SK-MEL-5 (cell line): ENCODE results near the gene IMPDH2. TPM values are rescaled to one million over a fixed set of nuclear protein-coding genes. Genes with fewer than 3 reads are reported as not detected.

Experiments used
- DNase-seq: peaks from one replicate; pipeline ENCODE4 v3.0.0-alpha.2; 2016; ENCODE audit warnings: low read depth, low spot score
- in situ Hi-C: cut with HindIII; loops from 2 replicates; pipeline ENCODE4 v1.10.0; 2016; ENCODE audit warnings: low sequenced_read_pairs, high pct_unique_total_duplicates, low pct_unique_long_range_greater_than_20kb
- polyA plus RNA-seq, 2 experiments: library from polyadenylated mRNA; depleted of rRNA; stranded (reverse); fragments of >200 nt; gene quantifications; 2 replicates each; pipeline ENCODE4 v1.2.3, GENCODE V29; 2015
- total RNA-seq: library from RNA; depleted of rRNA; stranded (reverse); fragments of >200 nt; shearing (Covaris generic); gene quantifications from 2 replicates; pipeline ENCODE4 v1.2.3, GENCODE V29; 2014; rRNA removed

IMPDH2 gene
- total RNA-seq: 463 and 511 TPM in 2 replicates
- 296 and 351 TPM in 2 replicates for polyA plus RNA-seq (2015; cell fraction: cytosol; rRNA removed)
- polyA plus RNA-seq (2015; cell fraction: nucleus; rRNA removed): 568 and 599 TPM in 2 replicates

GRCh38 chr3:49028673-49029562, at the start of gene IMPDH2:
Gene IMPDH2 (minus strand): TSS chr3:49029398. CDS start chr3:49029350, 48 bp downstream.
- DNase-seq: peak; percentile 92
- in situ Hi-C loops: no loop called here

GRCh38 chr3:49076646-49077045, 47.4 kb upstream of the IMPDH2 start:
- in situ Hi-C loops: no loop called here
- DNase-seq: no peak

GRCh38 chr3:49076116-49076515, 46.9 kb upstream of the IMPDH2 start:
- in situ Hi-C loops: no loop called here

GRCh38 chr3:49058011-49058410, 28.8 kb upstream of the IMPDH2 start:
- in situ Hi-C loops: no loop called here
- DNase-seq: no peak

More at GRCh38 chr3:49076116-49076515, 46.9 kb upstream of the IMPDH2 start:
- DNase-seq: no peak

- in situ Hi-C loops: no loop called here
- no peak for DNase-seq
Measured at GRCh38 chr3:49057268-49057667, 28.1 kb upstream of the IMPDH2 start.

- in situ Hi-C loops: no loop called here
- DNase-seq: no peak
Measured at GRCh38 chr3:49054344-49054862, 25.2 kb upstream of the IMPDH2 start.

GRCh38 chr3:49053543-49053942, 24.3 kb upstream of the IMPDH2 start:
- no peak for DNase-seq
- in situ Hi-C loops: no loop called here

GRCh38 chr3:49035281-49035680, 6.1 kb upstream of the IMPDH2 start:
- in situ Hi-C loops: no loop called here
- DNase-seq: no peak

- in situ Hi-C loops: no loop called here
- no peak for DNase-seq
Measured at GRCh38 chr3:49034650-49035049, 5.5 kb upstream of the IMPDH2 start.

- DNase-seq: no peak
Measured at GRCh38 chr3:49032646-49033304, 3.6 kb upstream of the IMPDH2 start.

GRCh38 chr3:49030321-49030720, 1.1 kb upstream of the IMPDH2 start:
- in situ Hi-C loops: no loop called here
- DNase-seq: no peak

More at GRCh38 chr3:49032646-49033304, 3.6 kb upstream of the IMPDH2 start:
- in situ Hi-C loops: no loop called here

GRCh38 chr3:49029563-49029884, 326 bp upstream of the IMPDH2 start:
- DNase-seq: no peak
- in situ Hi-C loops: no loop called here

- no peak for DNase-seq
- in situ Hi-C loops: no loop called here
Measured at GRCh38 chr3:49028298-49028672, 913 bp downstream of the IMPDH2 start.

GRCh38 chr3:49027634-49028033, 1.6 kb downstream of the IMPDH2 start:
- no peak for DNase-seq
- in situ Hi-C loops: no loop called here

GRCh38 chr3:49026536-49026935, 2.7 kb downstream of the IMPDH2 start:
- in situ Hi-C loops: no loop called here
- no peak for DNase-seq

GRCh38 chr3:49025793-49026520, 3.2 kb downstream of the IMPDH2 start:
- in situ Hi-C loops: no loop called here
- DNase-seq: no peak

- no peak for DNase-seq
- in situ Hi-C loops: no loop called here
Measured at GRCh38 chr3:49025005-49025792, 4.0 kb downstream of the IMPDH2 start.
